ENCODE data around the gene CTDSPL2.
A peak's percentile ranks its signal among the peaks of the same experiment; 100 is the strongest.

The CTDSPL2 gene

DNA sequence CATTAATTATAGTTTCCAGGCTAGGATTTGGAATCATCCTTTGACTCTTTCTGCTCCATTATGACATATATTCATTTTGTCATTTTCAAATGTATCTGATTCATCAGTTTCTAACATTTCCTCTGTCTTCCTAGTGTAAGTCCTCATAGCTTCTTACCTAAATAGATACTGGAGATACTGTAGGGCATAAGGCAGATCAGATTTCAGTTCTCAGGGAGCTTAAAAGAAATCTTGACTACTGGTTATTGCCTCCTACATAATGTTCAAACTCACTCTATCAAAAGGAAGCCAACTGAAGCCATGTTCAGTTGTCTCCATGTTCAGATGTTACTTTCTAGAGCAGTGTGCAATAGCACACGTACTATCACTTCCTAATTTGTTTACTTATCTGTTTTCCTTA lies 29.6 kb upstream of the CTDSPL2 start:
- H3K4me3 ChIP-seq (ENCODE audit: low read depth in 1 of 2, low read length in 1 of 2), result no peak overlapping the region

DNA sequence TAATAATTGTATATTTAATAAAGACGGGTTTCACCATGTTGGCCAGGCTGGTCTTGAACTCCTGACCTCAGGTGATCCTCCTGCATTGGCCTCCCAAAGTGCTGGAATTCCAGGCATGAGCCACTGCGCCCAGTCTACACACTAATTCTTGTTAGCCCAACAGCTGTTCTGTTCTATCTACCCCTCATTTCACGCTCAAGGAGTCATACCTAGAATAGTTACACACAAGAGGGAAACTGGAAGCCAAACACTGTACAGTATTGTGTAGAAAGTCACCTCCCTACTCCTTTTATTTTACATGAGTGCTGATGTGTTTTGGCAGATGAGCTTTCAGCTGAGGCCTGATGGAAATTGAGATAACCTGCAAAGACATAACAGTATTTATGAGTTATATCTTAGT lies 13.4 kb upstream of the CTDSPL2 start:
- H3K27ac ChIP-seq, result no peak overlapping the region
- H3K9me3 ChIP-seq, result no peaks in the 10 kb centered on the region
- H3K4me3 ChIP-seq (ENCODE audit: low read depth in 1 of 2, low read length in 1 of 2), result no peak overlapping the region
- no peaks in the 10 kb centered on the region for H3K4me1 ChIP-seq (ENCODE audit: control insufficient read depth in 1 of 2, insufficient read depth in 1 of 2, low read depth in 1 of 2, low read length in 1 of 2)
- TF ChIP-seq, protein P1, sequence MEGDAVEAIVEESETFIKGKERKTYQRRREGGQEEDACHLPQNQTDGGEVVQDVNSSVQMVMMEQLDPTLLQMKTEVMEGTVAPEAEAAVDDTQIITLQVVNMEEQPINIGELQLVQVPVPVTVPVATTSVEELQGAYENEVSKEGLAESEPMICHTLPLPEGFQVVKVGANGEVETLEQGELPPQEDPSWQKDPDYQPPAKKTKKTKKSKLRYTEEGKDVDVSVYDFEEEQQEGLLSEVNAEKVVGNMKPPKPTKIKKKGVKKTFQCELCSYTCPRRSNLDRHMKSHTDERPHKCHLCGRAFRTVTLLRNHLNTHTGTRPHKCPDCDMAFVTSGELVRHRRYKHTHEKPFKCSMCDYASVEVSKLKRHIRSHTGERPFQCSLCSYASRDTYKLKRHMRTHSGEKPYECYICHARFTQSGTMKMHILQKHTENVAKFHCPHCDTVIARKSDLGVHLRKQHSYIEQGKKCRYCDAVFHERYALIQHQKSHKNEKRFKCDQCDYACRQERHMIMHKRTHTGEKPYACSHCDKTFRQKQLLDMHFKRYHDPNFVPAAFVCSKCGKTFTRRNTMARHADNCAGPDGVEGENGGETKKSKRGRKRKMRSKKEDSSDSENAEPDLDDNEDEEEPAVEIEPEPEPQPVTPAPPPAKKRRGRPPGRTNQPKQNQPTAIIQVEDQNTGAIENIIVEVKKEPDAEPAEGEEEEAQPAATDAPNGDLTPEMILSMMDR (IDR thresholded peaks at IDR 0.05), result no peak
- H3K27me3 ChIP-seq, result no peaks in the 10 kb centered on the region
- peaks cover 8% of the 10 kb centered on the region for H3K36me3 ChIP-seq

More for the DNA sequence above, 29.6 kb upstream of the CTDSPL2 start:
- Histone ChIP-seq H3K9me3 (no peaks in the 10 kb centered on the region), H3K27ac (no peak overlapping the region), H3K4me1 (ENCODE audit: control insufficient read depth in 1 of 2, insufficient read depth in 1 of 2, low read depth in 1 of 2, low read length in 1 of 2) (no peaks in the 10 kb centered on the region), H3K27me3 (no peaks in the 10 kb centered on the region), H3K36me3 (peaks cover 1% of the 10 kb centered on the region)
- TF ChIP-seq, protein P1 (IDR thresholded peaks at IDR 0.05), result no peak

DNA sequence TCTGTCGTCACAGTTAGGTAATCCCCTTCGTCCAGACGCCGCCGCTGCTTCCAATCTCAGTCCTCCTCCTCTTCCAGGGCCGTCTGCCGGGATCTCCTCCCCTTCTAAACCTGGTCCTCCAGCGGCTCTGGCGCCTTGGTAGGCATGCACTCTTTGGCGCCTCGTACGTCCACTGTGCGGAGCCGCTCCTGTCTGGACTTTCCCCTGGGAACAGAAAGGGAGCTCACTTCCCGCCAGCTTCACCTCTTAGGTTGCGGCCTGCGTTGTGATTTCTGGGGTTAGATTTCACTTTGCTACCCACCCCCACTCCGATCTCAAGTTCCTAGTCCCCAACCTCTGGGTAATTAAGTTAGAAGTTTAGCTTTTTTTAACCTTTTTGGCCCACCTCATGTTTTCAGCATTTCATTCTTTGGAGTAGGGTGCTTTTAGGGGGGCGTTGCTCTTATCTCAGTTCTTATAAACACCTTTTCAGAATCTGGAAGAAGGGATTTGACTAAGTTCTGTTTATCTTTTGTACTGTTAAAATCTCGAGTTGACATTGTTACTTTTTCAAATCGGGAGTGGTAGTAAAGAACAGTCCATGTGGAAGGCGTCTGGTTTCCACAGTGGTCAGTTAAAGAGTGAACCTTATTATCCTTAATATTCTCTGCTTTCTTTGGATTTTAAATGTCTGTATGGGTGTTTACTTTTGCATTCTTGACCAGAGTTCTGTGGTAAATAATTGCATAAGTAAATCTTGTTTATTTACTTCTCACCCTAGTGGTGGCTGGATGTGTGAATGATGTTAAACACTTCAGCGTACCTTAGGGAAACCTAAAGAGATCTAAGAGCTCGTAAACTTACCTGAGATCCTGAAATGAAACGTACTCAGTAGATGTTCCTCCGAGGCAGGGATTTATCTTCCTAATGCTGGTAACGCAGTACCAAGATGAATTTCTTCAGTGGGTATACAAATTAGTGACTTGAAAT lies 611 bp downstream of the CTDSPL2 start:
- TF ChIP-seq, protein P1 (IDR thresholded peaks at IDR 0.05), result no peak
- peaks cover 24 to 29% of the 10 kb centered on the region in 2 experiments for H3K4me1 ChIP-seq (ENCODE audit: control insufficient read depth in 1 of 2, insufficient read depth in 1 of 2, low read depth in 1 of 2, low read length in 1 of 2)
- H3K27me3 ChIP-seq, result no peaks in the 10 kb centered on the region
- H3K9me3 ChIP-seq, result no peaks in the 10 kb centered on the region
- H3K27ac ChIP-seq, result peak overlapping the region; percentile 99
- no peaks in the 10 kb centered on the region for H3K36me3 ChIP-seq
- H3K4me3 ChIP-seq (ENCODE audit: low read depth in 1 of 2, low read length in 1 of 2), result peak overlapping the region; percentile 96 to 99

DNA sequence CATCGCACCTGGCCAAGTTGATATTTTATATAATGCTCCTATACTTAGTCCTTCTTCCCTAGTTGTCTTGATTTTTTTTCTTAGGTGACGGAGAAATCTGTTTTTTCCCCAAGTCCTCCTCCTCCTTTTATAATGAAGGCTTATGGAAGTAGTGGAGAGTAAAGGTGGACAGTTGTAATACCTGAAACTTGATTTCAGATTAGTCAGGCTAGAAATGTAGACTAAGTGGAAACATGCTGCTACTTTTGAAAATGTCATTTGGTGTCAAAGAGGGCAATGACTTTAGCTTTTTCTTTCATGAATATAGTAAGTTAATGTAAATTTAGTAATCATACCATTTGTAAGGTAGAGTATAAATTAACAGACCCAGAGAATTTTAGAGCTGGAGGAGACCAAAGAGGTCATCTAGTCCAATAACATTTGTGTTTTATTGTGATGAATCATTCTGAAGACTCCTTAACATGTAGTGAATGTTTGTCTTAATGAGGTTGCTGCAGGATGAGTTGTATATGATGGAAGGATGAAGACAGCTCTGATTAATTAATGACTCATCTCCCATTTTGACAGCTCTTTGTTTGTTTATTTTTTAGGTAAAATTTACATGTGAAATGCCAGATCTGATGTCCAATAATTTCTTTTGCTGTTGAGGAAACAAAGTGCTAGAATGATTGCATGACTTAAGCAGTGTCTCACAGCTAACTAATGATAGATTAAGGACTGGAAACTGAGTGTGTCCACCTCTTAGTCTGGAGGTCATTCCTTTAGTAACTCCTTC lies 8.7 kb downstream of the CTDSPL2 start:
- H3K36me3 ChIP-seq, result no peaks in the 10 kb centered on the region
- H3K4me3 ChIP-seq (ENCODE audit: low read depth in 1 of 2, low read length in 1 of 2), result no peak overlapping the region
- TF ChIP-seq, protein P1 (IDR thresholded peaks at IDR 0.05), result no peak
- no peaks in the 10 kb centered on the region for H3K27me3 ChIP-seq
- no peak overlapping the region for H3K27ac ChIP-seq
- H3K9me3 ChIP-seq, result no peaks in the 10 kb centered on the region
- H3K4me1 ChIP-seq (ENCODE audit: control insufficient read depth in 1 of 2, insufficient read depth in 1 of 2, low read depth in 1 of 2, low read length in 1 of 2), result no peaks in the 10 kb centered on the region

DNA sequence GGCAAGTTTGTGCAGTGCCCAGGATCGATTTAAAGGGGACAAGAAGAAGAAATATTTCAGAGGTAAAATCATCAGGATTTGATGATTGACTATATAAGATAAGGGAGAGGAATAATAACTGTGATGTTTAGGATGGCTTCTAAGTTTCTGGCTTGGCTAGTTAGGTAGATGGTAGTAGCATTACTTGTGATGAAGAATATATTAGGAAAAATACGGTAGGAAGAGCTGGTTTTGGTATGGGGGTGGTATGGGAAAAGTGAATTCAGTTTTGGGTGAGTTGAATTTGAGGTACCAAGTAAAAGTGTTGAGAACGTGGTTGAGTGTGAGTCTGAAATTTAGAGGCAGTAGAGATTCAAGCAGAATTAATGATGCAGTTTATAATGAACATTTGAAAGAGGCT lies 11.0 kb downstream of the CTDSPL2 start:
- Histone ChIP-seq H3K4me1 (ENCODE audit: control insufficient read depth in 1 of 2, insufficient read depth in 1 of 2, low read depth in 1 of 2, low read length in 1 of 2) (no peaks in the 10 kb centered on the region), H3K36me3 (no peaks in the 10 kb centered on the region), H3K9me3 (no peaks in the 10 kb centered on the region)

More for the DNA sequence above, 11.0 kb downstream of the CTDSPL2 start:
- Histone ChIP-seq H3K27me3 (no peaks in the 10 kb centered on the region), H3K4me3 (ENCODE audit: low read depth in 1 of 2, low read length in 1 of 2) (no peak overlapping the region), H3K27ac (no peak overlapping the region)
- TF ChIP-seq, protein P1 (IDR thresholded peaks at IDR 0.05), result no peak

All from neutrophil (primary cell).